ENCODE results near the gene EFCAB8.
A peak's percentile ranks its signal among the peaks of the same experiment; 100 is the strongest.

The EFCAB8 gene

GRCh38 chr20:32891926-32892660, 33.4 kb downstream of the EFCAB8 start:
- no peak for TF ChIP-seq CTCF (IDR thresholded peaks at IDR 0.05; ENCODE audit: borderline replicate concordance, insufficient read depth, low read depth, low read length)

GRCh38 chr20:32893263-32894025, 34.7 kb downstream of the EFCAB8 start:
- no peak for TF ChIP-seq CTCF (IDR thresholded peaks at IDR 0.05; ENCODE audit: borderline replicate concordance, insufficient read depth, low read depth, low read length)
- H3K4me3 ChIP-seq (ENCODE audit: low read depth, low read length): no peak overlapping the region

More at GRCh38 chr20:32891926-32892660, 33.4 kb downstream of the EFCAB8 start:
- H3K4me3 ChIP-seq (ENCODE audit: low read depth, low read length): no peak overlapping the region

- no peak overlapping the region for H3K4me3 ChIP-seq (ENCODE audit: low read depth, low read length)
- peak; percentile 73 for TF ChIP-seq CTCF (IDR thresholded peaks at IDR 0.05; ENCODE audit: borderline replicate concordance, insufficient read depth, low read depth, low read length)
Measured at GRCh38 chr20:32894026-32894483, 35.3 kb downstream of the EFCAB8 start.

GRCh38 chr20:32894711-32895355, 36.1 kb downstream of the EFCAB8 start:
- no peak overlapping the region for H3K4me3 ChIP-seq (ENCODE audit: low read depth, low read length)
- no peak for TF ChIP-seq CTCF (IDR thresholded peaks at IDR 0.05; ENCODE audit: borderline replicate concordance, insufficient read depth, low read depth, low read length)

GRCh38 chr20:32896521-32897280, 38.0 kb downstream of the EFCAB8 start:
- H3K4me3 ChIP-seq (ENCODE audit: low read depth, low read length): no peak overlapping the region

More at GRCh38 chr20:32896521-32897280, 38.0 kb downstream of the EFCAB8 start:
- no peak for TF ChIP-seq CTCF (IDR thresholded peaks at IDR 0.05; ENCODE audit: borderline replicate concordance, insufficient read depth, low read depth, low read length)
